GM12892 (cell line): ENCODE measurements around the gene ATPAF1.

ENCODE experiments used
- DNase-seq: peaks from one replicate; pipeline ENCODE4 v3.0.0; 2011; ENCODE audit not compliant: insufficient read length
- FAIRE-seq: peaks from 2 replicates; lab custom pipeline; 2011; peaks lifted over from hg19 to GRCh38; lab: Jason Lieb, UNC
- POLR2A ChIP-seq: IDR thresholded peaks from 2 replicates; pipeline ENCODE4 v1.6.1; 2011; ENCODE audit warnings: low read depth, low read length, control low read depth
- POLR2AphosphoS5 ChIP-seq: IDR thresholded peaks from 2 replicates; pipeline ENCODE4 v1.6.1; 2011; ENCODE audit warnings: low read depth, low read length, control low read depth
- TAF1 ChIP-seq: IDR thresholded peaks from 2 replicates; pipeline ENCODE4 v1.6.1; 2011; ENCODE audit warnings: low read depth, mild to moderate bottlenecking, control low read depth, low read length, borderline replicate concordance

The ATPAF1 gene

DNA sequence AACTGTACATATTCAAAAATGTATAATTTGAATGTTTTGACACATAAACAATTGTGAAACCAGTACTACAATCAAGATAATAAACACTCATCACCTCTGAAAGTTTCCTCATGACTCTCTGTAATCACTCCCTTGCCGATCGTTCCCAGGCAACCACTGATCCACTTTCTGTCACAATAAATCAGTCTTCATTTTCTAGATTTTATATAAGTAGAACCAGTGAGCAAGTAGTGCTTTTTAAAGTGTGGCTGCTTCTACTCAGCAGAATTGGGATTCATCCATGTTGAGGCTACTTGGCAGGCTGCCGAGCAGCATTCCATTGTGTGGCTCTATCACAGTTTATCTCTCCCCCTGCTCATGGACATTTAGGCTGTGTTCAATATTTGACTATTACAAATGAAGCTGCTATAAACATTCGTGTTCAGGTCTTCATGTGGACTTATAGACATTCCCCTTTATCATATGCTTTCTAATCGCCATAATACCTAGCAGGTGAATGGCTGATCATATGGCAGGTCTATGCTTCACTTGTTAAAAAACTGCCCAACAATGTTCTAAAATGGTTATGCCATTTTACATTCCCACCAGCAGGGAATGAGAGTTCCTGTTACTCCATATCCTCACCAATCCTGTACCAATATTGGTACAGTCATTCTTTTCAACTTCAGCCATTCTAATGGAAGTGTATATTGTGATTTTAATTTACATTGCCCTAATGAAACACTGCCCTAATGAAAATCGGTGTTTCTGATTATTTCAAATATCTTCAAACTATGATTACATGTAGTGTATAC lies 24.0 kb upstream of the ATPAF1 start:
- no peak for FAIRE-seq
- TF ChIP-seq POLR2A (no peak), POLR2AphosphoS5 (no peak), TAF1 (no peak)
- DNase-seq, result no peak

DNA sequence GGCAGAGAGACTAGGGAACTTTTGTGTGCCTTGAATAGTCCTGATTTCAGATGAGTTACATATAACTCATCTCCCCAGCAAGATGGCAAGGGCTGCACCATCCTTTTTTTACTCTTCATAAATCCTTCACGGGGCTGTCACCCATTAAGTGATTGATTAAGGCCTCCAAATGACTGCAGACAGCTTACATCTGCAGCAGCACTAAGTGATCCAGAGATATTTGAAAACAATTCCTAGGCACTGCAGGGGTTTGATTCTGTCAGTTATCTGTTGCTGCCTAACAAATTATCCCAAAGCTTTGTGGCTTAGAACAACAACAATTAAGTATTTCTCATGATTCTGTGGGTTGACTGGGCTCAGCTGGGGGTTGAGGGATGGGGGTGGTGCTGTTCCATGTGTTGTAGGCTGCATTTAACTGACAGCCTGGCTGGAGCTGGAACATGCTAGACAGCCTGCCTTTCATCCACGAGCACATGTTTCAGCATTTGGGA lies 22.8 kb upstream of the ATPAF1 start:
- DNase-seq (no peak), FAIRE-seq (no peak)
- TF ChIP-seq TAF1 (no peak), POLR2AphosphoS5 (no peak), POLR2A (no peak)

DNA sequence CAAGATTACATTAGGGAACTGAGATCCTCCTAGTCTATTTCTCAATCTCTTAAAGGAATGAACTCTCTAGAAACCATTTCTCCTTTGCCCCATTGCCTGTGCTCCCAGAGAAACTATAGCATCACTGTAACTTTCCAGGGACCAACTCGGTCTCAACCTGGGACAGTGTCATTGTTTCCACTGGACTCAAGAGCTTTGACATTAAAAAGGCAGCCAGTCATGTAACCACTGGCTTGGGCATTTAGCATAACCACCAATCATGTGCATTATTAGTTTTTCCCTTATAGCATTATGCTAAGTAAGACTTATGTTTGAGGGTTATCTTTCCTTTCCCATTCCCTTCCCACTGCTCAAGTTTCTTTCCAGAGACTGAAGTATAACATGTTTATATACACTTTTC lies 21.7 kb upstream of the ATPAF1 start:
- FAIRE-seq, result no peak
- no peak for DNase-seq
- TF ChIP-seq POLR2A (no peak), TAF1 (no peak), POLR2AphosphoS5 (no peak)

DNA sequence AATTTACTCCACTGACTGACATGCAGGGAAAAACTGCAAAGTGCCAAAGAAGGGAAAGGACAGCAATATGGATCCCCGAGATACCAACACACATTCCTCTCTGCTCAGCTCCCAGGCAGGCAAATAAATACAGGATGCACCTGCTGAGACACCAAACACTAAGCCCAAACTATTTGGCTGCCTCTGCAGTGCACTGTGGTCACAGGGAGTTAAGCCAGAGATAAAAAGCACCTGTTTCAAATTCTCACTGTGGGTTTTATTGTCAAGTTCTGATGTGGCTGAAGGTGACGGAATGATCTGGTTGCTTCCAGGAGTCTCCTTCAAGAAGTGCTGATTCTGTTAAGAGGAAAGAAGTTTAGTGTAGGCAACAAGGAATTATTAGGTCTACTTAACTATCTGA lies 21.2 kb upstream of the ATPAF1 start:
- DNase-seq, result no peak
- TF ChIP-seq POLR2A (no peak), TAF1 (no peak), POLR2AphosphoS5 (no peak)
- no peak for FAIRE-seq

DNA sequence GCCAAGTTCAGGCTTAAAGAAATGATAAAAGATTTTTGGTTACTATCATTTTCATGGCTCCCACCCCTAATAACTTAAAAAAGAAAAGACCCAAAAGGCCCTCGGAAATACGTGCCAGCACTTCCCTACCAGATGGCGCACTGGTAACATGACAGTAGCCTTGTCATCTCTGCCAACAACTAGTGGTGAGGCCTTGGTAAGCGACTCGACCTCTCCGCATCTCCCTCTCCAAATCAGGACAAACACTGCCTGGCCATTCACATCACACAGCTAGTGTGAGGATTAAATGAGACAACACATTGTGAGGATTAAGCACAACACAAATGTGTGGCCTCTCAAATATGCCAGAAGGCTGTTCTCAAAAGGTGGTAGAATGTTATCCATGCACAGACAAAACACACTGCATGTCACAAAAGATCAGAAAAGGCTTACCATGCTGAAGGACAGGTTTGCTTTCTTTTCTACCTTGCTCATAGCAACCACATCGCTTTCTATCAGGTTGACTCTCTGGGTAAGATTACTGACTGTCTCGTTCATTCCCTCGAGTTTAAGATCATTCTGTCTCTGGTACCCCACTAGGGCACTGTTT lies 19.9 kb upstream of the ATPAF1 start:
- DNase-seq (no peak), FAIRE-seq (no peak)
- TF ChIP-seq TAF1 (no peak), POLR2AphosphoS5 (no peak), POLR2A (no peak)

DNA sequence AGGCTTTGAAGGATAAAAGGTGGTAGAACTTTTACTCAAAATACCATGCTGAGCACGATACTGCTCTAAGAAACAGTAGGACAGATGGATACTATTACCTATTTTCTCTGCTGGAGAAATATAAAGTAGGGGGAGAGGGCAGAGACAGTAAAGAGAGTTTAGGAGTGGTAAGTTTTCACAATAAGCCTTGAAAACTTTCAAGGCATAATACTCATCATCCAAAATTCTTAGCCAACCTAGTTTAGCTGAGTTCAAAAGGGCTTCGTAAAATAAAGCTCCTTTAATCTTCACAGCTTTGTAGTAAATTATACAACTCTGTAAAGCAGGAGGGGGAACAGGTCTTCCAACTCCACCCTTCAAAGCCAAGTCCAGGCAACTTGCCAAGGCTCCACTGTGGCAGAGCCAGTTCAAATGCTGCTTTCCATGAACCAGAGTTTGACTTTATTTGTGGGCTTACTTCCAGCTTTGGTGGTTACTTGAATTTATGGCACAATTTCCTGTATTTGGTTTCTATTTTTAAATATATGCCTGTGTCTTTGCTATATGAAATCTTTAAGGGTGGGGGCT lies 19.0 kb upstream of the ATPAF1 start:
- FAIRE-seq, result no peak
- no peak for TF ChIP-seq TAF1
- TF ChIP-seq POLR2A, result no peak
- no peak for TF ChIP-seq POLR2AphosphoS5
- DNase-seq, result no peak

DNA sequence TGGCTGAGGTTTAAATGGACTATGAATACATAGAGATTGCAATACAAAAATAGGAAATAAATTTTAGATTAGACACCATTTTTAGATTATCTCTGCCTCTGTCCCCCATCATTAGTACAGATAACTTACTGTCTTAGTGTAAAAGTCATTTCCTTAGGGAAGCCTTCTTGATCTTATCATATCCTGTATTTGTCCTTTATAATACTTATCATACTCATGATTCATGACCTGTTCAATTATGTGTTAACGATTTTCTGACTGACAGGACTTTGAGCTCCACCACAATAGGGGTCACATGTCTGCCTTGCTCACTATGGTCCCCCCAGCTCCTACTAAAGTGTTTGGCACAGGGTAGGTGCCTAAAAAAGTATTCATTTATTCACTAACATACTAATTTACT lies 18.1 kb upstream of the ATPAF1 start:
- FAIRE-seq, result no peak
- TF ChIP-seq POLR2AphosphoS5, result no peak
- no peak for TF ChIP-seq POLR2A
- no peak for TF ChIP-seq TAF1
- no peak for DNase-seq

DNA sequence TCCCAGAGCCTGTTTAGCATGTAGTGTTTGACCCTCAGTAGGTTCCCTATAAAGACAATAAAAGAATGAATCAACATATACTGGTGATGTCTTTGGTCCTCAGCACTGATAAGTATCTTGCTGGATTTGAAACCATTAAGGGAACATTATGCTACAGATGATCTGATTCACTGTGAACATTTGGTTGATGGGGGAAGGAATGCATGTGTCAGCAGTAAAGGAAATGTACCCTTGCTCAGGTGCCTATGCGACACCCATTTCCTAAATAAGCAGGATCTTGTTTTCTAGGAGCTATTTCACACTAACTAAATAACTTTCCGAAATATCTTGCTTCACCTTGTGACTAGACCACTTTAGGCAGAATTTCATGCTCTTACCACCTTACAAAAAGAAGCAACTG lies 16.5 kb upstream of the ATPAF1 start:
- no peak for DNase-seq
- TF ChIP-seq POLR2AphosphoS5 (no peak), POLR2A (no peak), TAF1 (no peak)
- no peak for FAIRE-seq

DNA sequence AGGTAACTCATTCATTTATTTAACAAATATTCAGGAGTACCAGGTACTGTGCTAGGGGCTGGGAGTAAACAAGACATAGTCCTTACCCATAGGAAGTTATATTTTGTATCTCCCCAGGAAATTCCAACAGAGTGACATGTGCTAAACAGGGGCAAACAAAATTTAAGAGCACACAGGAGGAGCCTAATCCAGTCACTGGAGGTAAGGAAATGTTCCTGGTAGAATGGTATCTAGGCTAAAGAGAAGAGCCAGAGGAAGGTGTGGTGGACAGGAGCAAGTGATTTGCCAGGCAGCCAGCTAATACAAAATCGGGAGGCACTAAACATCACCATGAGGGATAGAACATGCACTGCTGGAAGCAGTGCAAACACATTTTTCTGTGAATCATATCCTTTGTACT lies 13.9 kb upstream of the ATPAF1 start:
- no peak for DNase-seq
- FAIRE-seq, result no peak
- TF ChIP-seq POLR2AphosphoS5 (no peak), TAF1 (no peak), POLR2A (no peak)

DNA sequence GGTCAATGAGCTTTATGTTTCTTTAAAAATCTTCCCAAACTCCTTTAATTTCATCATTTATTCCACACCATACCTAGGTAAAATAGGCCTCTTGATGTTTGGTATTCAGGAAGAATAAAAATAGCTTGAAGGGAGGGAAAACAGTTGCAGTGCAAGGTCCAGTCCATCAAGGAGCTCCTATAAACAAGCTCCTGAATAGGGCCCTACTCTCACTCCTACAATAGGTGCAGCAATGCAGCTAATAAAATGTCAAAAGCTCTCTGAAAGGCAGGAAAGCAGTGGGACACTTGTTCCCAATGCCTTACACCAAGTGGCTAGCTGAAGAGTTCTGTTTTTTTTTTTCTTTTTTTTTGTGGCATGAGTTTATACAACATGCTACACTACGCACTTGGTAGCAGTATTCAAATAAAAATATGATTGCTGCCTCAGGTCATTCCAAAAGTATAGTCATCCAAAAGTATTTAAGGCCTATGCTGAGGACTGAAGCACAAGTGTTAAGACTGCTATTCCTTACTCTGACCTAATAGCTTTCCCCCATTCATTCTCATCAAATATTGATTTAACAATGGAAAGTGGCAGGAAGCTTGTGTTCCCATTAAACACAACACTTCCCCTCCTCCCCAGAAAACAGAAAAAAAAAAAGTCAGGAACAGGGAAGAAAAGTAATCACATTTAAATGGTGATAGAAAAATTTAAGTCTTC lies 13.3 kb upstream of the ATPAF1 start:
- FAIRE-seq (no peak), DNase-seq (no peak)
- TF ChIP-seq TAF1, result no peak
- no peak for TF ChIP-seq POLR2AphosphoS5

DNA sequence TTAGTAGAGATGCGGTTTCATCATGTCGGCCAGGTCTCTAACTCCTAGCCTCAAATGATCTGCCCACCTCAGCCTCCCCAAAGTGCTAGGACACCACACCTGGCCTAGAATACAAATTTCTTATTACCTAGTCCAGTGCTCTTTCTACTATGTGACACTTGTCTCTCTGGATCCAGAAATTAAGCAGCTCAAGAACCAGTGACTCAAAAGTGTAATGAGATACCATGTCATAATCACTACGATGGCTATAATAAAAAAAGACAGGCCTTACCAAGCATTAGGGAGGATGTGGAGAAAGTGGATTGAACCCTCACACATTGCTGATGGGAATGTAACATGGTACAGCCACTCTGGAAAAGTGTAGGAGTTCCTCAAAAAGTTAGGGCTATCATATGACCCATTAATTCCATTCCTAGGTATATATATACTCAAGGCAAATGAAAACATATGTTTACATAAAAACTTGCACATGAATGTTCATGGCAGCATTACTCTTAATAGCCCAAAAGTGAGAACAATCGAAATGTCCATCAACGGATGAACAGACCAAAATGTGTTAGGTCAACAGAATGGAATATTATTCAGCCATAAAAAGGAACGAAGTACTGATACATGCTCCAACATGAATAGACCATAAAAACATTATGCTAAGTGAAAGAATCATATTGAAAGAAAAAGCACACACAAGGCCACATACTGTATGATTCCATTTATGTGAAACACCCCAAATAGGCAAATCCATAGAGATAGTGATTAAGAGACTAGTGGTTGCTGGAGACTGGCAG lies 11.8 kb upstream of the ATPAF1 start:
- TF ChIP-seq POLR2AphosphoS5, result no peak
- no peak for FAIRE-seq
- no peak for DNase-seq
